GM19324 (cell line): ENCODE results near the gene PKN2.
"Not testable (repeated sequence)": the region's sequence is repeated elsewhere in the genome, so short reads cannot be mapped to it uniquely, and the experiment has no call there.

Experiments used
- ATAC-seq: cut with Tn5 transposase; IDR thresholded peaks from one replicate; pipeline ENCODE4 v1.9.1; 2021; ENCODE audit warnings: mild to moderate bottlenecking, moderate library complexity; ENCODE audit not compliant: unreplicated experiment, low FRiP score

PKN2 gene

DNA sequence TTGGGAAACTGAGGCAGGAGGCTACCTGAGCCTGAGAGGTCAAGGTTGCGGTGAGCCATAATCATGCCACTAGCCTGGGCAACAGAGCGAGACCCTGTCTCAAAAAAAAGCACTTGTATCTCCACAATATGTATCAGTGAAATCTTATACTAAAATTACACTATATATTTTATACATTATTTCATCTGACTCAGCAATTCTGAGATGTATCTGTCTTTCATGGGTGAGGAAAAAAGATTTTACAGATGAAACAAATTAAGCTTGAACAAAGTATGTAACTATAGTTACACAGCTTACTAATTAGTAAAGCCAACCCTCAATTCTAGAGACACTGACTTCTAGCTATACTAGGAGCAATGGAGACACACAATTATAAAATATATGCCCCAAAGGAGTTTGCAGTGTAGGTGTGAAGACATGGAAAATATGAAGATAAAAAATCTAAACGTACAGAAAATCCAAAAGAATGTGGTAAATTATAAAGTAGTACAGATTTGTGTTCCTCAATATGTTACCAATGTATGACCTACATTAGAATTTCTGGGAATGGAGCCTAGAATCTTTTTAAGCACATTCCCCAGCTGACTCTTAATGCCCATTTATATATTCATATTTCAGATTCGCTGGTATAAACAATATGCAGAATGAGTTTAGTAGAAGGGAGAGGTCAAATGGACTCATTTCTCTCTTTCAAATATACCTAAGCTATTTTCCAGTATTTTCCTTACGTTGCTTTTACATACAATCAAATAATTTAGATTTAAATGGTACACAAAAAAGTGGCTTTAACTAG is 192.7 kb downstream of the PKN2 start:
- ATAC-seq = no peak

DNA sequence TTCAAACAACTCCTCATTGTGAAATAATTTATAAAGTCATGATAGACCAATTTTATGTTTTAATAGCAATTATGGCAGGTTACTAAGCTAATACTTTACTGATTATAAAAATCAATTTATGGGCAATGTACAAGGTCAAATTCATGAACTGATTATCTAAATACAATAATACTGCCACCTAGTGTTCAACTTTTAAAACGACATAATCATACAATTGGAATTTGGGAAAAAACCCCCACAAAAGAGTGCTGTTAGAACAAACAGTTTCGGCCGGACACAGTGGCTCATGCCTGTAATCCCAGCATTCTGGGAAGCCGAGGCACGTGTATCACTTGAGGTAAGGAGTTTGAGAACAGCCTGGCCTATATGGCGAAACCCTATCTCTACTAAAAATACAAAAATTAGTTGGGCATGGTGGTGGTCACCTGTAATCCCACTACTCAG is 193.3 kb downstream of the PKN2 start:
- ATAC-seq = no peak

DNA sequence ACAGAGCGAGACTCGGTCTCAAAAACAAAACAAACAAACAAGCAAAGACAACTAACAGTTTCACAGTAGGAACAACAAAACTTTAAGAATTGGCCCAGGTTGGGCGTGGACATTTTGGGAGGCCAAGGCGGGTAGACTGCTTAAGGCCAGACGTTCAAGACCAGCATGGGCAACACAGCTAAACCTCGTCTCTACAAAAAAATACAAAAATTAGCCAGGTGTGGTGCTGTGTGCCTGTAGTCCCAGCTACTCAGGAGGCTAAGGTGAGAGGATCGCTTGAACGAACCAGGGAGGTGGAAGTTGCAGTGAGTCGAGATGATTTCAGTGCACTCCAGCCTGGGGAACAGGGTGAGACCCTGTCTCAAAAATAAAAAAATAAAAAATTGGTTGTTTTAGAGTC is 193.8 kb downstream of the PKN2 start:
- no peak for ATAC-seq

- ATAC-seq = no peak
Observed at GRCh38 chr1:88878731-88879130, 194.7 kb downstream of the PKN2 start.

- ATAC-seq = not testable (repeated sequence)
Observed at GRCh38 chr1:88880717-88881116, 196.6 kb downstream of the PKN2 start.

DNA sequence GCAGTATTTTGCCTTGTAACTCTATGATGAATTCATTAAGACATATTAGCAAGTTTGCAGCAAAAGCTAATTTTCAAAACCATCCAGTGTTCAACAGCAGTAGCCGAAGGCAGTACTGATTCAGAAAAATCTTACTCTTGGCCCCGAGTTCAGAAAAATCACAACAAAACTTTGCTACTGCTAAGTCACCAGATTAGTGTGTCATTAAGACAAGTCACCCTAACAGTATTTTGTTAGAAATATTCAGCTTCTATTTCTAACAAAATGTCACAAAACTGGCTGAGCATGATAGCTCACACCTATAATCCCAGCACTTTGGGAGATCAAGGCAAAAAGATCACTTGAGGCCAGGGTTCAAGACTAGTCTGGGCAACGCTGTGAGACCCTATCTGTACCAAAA is 199.1 kb downstream of the PKN2 start:
- no peak for ATAC-seq
